ENCODE measurements around the gene VTCN1. TPM values are rescaled to one million over a fixed set of nuclear protein-coding genes. Genes with fewer than 3 reads are reported as not detected.

The VTCN1 gene
- total and polyA plus RNA-seq, 2 donors (not counting 3 experiments of a cell fraction or from before 2014, with no cell fraction given) = not detected

- no TSS peak for BruUV-seq (replicated peaks)
- dilution Hi-C loops (cut with MboI; ENCODE audit: extremely low pct_ligation_motif_present, low sequenced_read_pairs) = no loop called here
- H3K36me3 ChIP-seq (ENCODE audit: control insufficient read depth in 2 of 2, extremely low read depth in 1 of 2, insufficient read depth in 2 of 2, low read length in 2 of 2) = no peaks in the 10 kb centered on the region
- no peaks in the 10 kb centered on the region for H3K4me1 ChIP-seq (ENCODE audit: control insufficient read depth, extremely low read depth, insufficient read depth, low read length)
- CTCF ChIA-PET = interaction anchor here (1.6 kb wide), 1 partner anchor 36 kb away, joined by 3 read pairs; no protein-coding TSS in a partner anchor
- H3K9me1 ChIP-seq (replicated peaks; ENCODE audit: control insufficient read depth, extremely low read depth, insufficient read depth, low read length) = no peaks in the 10 kb centered on the region
- no peak overlapping the region for H3K9ac ChIP-seq (replicated peaks; ENCODE audit: extremely low read depth, insufficient read depth, low read length)
- TF ChIP-seq MYC (IDR thresholded peaks at IDR 0.05; ENCODE audit: low read depth, low read length) (no peak), FOS (IDR thresholded peaks at IDR 0.05; ENCODE audit: borderline replicate concordance, insufficient read depth, low read length) (no peak), EZH2 (IDR thresholded peaks at IDR 0.05; ENCODE audit: borderline replicate concordance, low read depth, low read length, severe bottlenecking) (no peak), POLR2A (IDR thresholded peaks at IDR 0.05; ENCODE audit: low read depth, low read length) (no peak), MAX (IDR thresholded peaks at IDR 0.05; ENCODE audit: insufficient read depth, insufficient read length) (no peak), GATA2 (IDR thresholded peaks at IDR 0.05; ENCODE audit: insufficient read depth, insufficient read length, low read depth, low read length) (no peak), CTCF (IDR thresholded peaks at IDR 0.05; ENCODE audit: extremely low read depth in 1 of 2, insufficient read depth in 1 of 2, low read depth in 1 of 2, low read length in 2 of 2) (no peak), JUN (IDR thresholded peaks at IDR 0.05; ENCODE audit: borderline replicate concordance, insufficient read depth, insufficient read length, low read depth) (no peak), POLR2AphosphoS5 (IDR thresholded peaks at IDR 0.05; ENCODE audit: insufficient read depth, low read depth, low read length) (no peak)
- no peak overlapping the region for H2AFZ ChIP-seq (ENCODE audit: low read depth, low read length)
- no peak overlapping the region for H3K27ac ChIP-seq (ENCODE audit: insufficient read depth, low read depth, low read length)
- no peak overlapping the region for H3K4me3 ChIP-seq (replicated peaks in 1 of 3; ENCODE audit: insufficient read depth in 1 of 3, low read depth in 1 of 3, low read length in 3 of 3)
- DNase-seq (ENCODE audit: low read depth, low spot score) = no peak
- H3K4me2 ChIP-seq (ENCODE audit: insufficient read depth, low read length) = no peak overlapping the region
- POLR2A ChIA-PET = no interaction called here
- intact Hi-C loops (cut with micrococcal nuclease) = no loop called here
- no peaks in the 10 kb centered on the region for H4K20me1 ChIP-seq (replicated peaks; ENCODE audit: control insufficient read depth, extremely low read depth, insufficient read depth, low read length)
- H3K27me3 ChIP-seq (ENCODE audit: control insufficient read depth in 2 of 2, insufficient read depth in 2 of 2, low read length in 2 of 2) = peaks cover 0 to 9% of the 10 kb centered on the region in 2 experiments
- no peaks in the 10 kb centered on the region for H3K9me3 ChIP-seq (replicated peaks; ENCODE audit: control insufficient read depth, insufficient read depth, low read length)
- H3K79me2 ChIP-seq (ENCODE audit: control insufficient read depth, insufficient read depth, low read length) = no peaks in the 10 kb centered on the region
- FAIRE-seq = no peak
Observed at GRCh38 chr1:117164209-117164608, 46.5 kb downstream of the VTCN1 start.
